Lower leg skin (tissue), 4 donors: ENCODE results near the gene GRK2. TPM values are rescaled to one million over a fixed set of nuclear protein-coding genes. Genes with fewer than 3 reads are reported as not detected.
A peak's percentile ranks its signal among the peaks of the same experiment; 100 is the strongest.

ENCODE experiments used
- DNase-seq, 2 donors: peaks; one replicate each; pipeline ENCODE4 v3.0.0-alpha.2; 2019; ENCODE audit warnings: low spot score in 2 of 2
- H3K4me3 ChIP-seq: fragments of 200-600 bp; sonication (generic); 2 replicates; pipeline ENCODE4 v1.5.1; 2017; ENCODE audit warnings: mild to moderate bottlenecking, low read depth; ENCODE audit not compliant: poor library complexity, severe bottlenecking
- POLR2A ChIP-seq, 2 donors: fragments of 450-650 bp; IDR thresholded peaks; one replicate each; pipeline ENCODE4 v1.6.1; 2016 to 2017; ENCODE audit warnings: antibody characterized with exemption in 2 of 2, mild to moderate bottlenecking in 1 of 2, moderate library complexity in 1 of 2
- WGBS, 2 donors: methylation state at CpG; one replicate each; pipeline ENCODE4 v1.1.5; 2018; 5-methylcytosine and 5-hydroxymethylcytosine counted together
- intact Hi-C: fragments of 100-400 bp; cut with DNase I; formaldehyde crosslinking; loops from one replicate; pipeline ENCODE4 v1.15.0; 2023; ENCODE audit warnings: low total_unique reads
- total RNA-seq, 4 donors: library from RNA; depleted of rRNA; stranded (reverse); fragments of >200 nt; gene quantifications; one replicate each; pipeline ENCODE4 v1.1.0, GENCODE V29; 2016
- TF ChIP-seq, protein P1 (sequence below), 3 donors: fragments of 450-650 bp; IDR thresholded peaks; one replicate each; pipeline ENCODE4 v1.5.1; 2016; ENCODE audit warnings: antibody characterized with exemption in 3 of 3, mild to moderate bottlenecking in 3 of 3, moderate library complexity in 2 of 3

The GRK2 gene
- total RNA-seq, 4 donors from 2014 or later: 81.1 to 127 (median 114) TPM

- intact Hi-C loops: no loop called here
- WGBS, 2 donors: 63 to 69% methylated on average over 11 of the region's 11 CpGs
- no peak overlapping the region for H3K4me3 ChIP-seq
- peak in 1 of 2 donors; percentile 58 for DNase-seq
- TF ChIP-seq, protein P1, sequence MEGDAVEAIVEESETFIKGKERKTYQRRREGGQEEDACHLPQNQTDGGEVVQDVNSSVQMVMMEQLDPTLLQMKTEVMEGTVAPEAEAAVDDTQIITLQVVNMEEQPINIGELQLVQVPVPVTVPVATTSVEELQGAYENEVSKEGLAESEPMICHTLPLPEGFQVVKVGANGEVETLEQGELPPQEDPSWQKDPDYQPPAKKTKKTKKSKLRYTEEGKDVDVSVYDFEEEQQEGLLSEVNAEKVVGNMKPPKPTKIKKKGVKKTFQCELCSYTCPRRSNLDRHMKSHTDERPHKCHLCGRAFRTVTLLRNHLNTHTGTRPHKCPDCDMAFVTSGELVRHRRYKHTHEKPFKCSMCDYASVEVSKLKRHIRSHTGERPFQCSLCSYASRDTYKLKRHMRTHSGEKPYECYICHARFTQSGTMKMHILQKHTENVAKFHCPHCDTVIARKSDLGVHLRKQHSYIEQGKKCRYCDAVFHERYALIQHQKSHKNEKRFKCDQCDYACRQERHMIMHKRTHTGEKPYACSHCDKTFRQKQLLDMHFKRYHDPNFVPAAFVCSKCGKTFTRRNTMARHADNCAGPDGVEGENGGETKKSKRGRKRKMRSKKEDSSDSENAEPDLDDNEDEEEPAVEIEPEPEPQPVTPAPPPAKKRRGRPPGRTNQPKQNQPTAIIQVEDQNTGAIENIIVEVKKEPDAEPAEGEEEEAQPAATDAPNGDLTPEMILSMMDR (IDR thresholded peaks at IDR 0.05): no peak
- TF ChIP-seq POLR2A (IDR thresholded peaks at IDR 0.05): no peak
Observed at GRCh38 chr11:67313125-67313890, 47.0 kb downstream of the GRK2 start.

GRCh38 chr11:67314218-67314617 lies 47.9 kb downstream of the GRK2 start:
- TF ChIP-seq, protein P1 (IDR thresholded peaks at IDR 0.05): no peak
- TF ChIP-seq POLR2A (IDR thresholded peaks at IDR 0.05): no peak
- H3K4me3 ChIP-seq: no peak overlapping the region
- intact Hi-C loops: loop anchor here (2.0 kb wide), 1 partner anchor 51 kb away; no protein-coding TSS in a partner anchor
- DNase-seq: peak in 1 of 2 donors; percentile 82
- 58 to 64% methylated on average over 2 of the region's 2 CpGs for WGBS, 2 donors

DNA sequence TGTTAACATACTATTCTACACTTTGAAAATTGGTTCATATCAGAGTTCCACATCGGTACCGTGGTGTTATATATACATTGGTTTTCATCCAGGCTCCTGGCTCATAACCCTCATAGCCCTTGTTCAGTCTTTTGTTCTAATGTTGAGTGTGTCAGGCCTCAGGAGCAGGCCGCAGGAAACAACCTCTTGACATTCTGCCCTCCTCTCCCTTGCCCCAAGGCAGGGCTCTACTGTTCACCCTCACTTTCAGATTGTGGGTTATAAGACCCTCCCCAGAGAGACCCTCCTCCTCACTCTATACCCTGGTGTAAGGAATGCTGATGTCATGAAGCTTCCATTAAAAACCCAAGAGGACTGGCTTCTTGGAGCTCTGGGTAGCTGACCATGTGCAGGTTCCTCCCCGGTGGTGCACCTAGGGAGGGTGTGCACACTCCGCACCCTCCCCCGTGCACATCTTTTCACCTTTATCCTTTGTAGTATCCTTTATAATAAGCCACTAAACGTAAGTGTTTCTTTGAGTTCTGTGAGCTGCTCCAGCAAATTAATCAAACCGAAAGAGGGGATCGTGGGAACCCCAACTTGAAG lies 49.1 kb downstream of the GRK2 start:
- intact Hi-C loops: loop anchor here (2.0 kb wide), 1 partner anchor 53 kb away; no protein-coding TSS in a partner anchor
- no peak overlapping the region for H3K4me3 ChIP-seq
- peak in 1 of 2 donors; percentile 62 for DNase-seq
- 80% methylated on average over 9 of the region's 9 CpGs for WGBS, 2 donors
- no peak for TF ChIP-seq POLR2A (IDR thresholded peaks at IDR 0.05)
- TF ChIP-seq, protein P1 (IDR thresholded peaks at IDR 0.05): no peak

DNA sequence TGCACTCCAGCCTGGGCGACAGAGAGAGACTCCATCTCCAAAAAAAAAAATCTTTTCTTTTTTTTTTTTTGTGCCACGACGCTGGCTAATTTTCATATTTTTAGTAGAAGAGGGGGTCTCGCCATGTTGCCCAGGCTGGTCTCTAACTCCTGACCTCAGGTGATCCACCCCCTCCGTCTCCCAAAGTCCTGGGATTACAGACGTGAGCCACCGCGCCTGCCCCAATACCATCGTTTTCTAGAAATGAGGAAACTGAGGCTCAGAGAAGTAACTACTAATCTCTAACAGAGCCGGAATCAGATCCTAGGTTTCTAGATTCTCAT lies 50.6 kb downstream of the GRK2 start:
- 0% methylated on average over 10 of the region's 10 CpGs for WGBS, 2 donors
- intact Hi-C loops: no loop called here
- H3K4me3 ChIP-seq: peak overlapping the region; percentile 66
- DNase-seq: no peak
- TF ChIP-seq, protein P1 (IDR thresholded peaks at IDR 0.05): no peak
- TF ChIP-seq POLR2A (IDR thresholded peaks at IDR 0.05): no peak

- intact Hi-C loops: no loop called here
- TF ChIP-seq POLR2A (IDR thresholded peaks at IDR 0.05): no peak
- TF ChIP-seq, protein P1 (IDR thresholded peaks at IDR 0.05): peak in 2 of 3 donors; percentile 41 to 96
- DNase-seq: peak; percentile 95 to 99
- H3K4me3 ChIP-seq: peak overlapping the region; percentile 66
- 0 to 1% methylated on average over 34 to 43 of the region's 55 CpGs for WGBS, 2 donors
Observed at GRCh38 chr11:67317205-67317887, 51.1 kb downstream of the GRK2 start.
